ENCODE data around the gene CCDC34. TPM values are rescaled to one million over a fixed set of nuclear protein-coding genes. Genes with fewer than 3 reads are reported as not detected.

Gene CCDC34
- total RNA-seq, 5 donors from 2014 or later (not counting 1 experiment from before 2014, with no cell fraction given): 1.4 to 4.2 (median 2.8) TPM

DNA sequence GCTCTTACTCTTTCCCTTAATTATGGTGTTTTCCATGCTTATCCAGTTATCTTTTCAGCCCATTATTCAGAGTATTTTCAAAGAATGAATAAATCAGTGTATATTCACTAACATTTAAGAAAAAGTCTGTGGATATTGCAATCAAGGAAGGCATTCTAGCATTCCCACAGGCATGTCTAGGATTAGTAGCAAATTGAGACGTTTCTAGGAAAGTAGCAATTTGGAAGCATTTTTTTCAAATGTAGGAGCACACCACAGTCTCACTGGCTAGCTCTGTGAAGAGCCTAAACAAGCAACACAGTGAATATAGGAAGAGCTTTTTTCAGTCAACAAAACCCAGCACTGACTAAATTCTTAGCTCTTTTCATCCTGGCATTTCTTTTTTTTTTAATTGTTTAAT lies 65.4 kb downstream of the CCDC34 start:
- Histone ChIP-seq H3K27ac (ENCODE audit: low read length) (no peak overlapping the region), H3K9me3 (no peaks in the 10 kb centered on the region), H3K4me3 (ENCODE audit: control insufficient read depth in 1 of 2, extremely low read depth in 1 of 2, low read length in 1 of 2) (no peak overlapping the region), H3K27me3 (replicated peaks in 1 of 2; ENCODE audit: control insufficient read depth in 2 of 2, extremely low read depth in 1 of 2, insufficient read depth in 2 of 2, low read length in 1 of 2) (no peaks in the 10 kb centered on the region), H3K4me1 (ENCODE audit: control insufficient read depth in 1 of 2, extremely low read depth in 1 of 2, insufficient read depth in 2 of 2, low read length in 2 of 2) (no peaks in the 10 kb centered on the region), H3K36me3 (ENCODE audit: control insufficient read depth in 2 of 2, extremely low read depth in 1 of 2, insufficient read depth in 1 of 2, low read length in 1 of 2) (no peaks in the 10 kb centered on the region)
- POLR2A ChIA-PET: no interaction called here
- DNase-seq: no peak
- peaks cover 6% of the 10 kb centered on the region in 2 donors for H3K27me3 Mint-ChIP-seq
- no peaks in the 10 kb centered on the region for H3K4me1 Mint-ChIP-seq
- H3K36me3 Mint-ChIP-seq: no peaks in the 10 kb centered on the region
- H3K4me3 Mint-ChIP-seq: no peak overlapping the region
- WGBS (ENCODE audit: insufficient coverage): no CpG with 5 or more reads among the region's 1 CpG
- CTCF ChIA-PET: no interaction called here
- H3K9me3 Mint-ChIP-seq: no peaks in the 10 kb centered on the region
- no peak for ATAC-seq (replicated peaks in 1 of 4)
- no peak overlapping the region for H3K27ac Mint-ChIP-seq

- H3K27ac ChIP-seq (ENCODE audit: low read length): no peak overlapping the region
- no peak for DNase-seq
- Mint-ChIP-seq H3K9me3 (peaks cover 6 to 7% (median 6%) of the 10 kb centered on the region in 3 donors), H3K4me3 (no peak overlapping the region), H3K27ac (no peak overlapping the region), H3K36me3 (no peaks in the 10 kb centered on the region), H3K4me1 (no peaks in the 10 kb centered on the region), H3K27me3 (peaks cover 6 to 8% of the 10 kb centered on the region in 2 donors)
- WGBS (ENCODE audit: insufficient coverage): 43% methylated on average over 1 of the region's 3 CpGs
- no peak overlapping the region for H3K4me3 ChIP-seq (ENCODE audit: control insufficient read depth in 1 of 2, extremely low read depth in 1 of 2, low read length in 1 of 2)
- H3K36me3 ChIP-seq (ENCODE audit: control insufficient read depth in 2 of 2, extremely low read depth in 1 of 2, insufficient read depth in 1 of 2, low read length in 1 of 2): no peaks in the 10 kb centered on the region
- H3K27me3 ChIP-seq (replicated peaks in 1 of 2; ENCODE audit: control insufficient read depth in 2 of 2, extremely low read depth in 1 of 2, insufficient read depth in 2 of 2, low read length in 1 of 2): no peaks in the 10 kb centered on the region
- ChIA-PET POLR2A (interaction anchor here in 1 of 2 donors (0.7 kb wide), 1 partner anchor 1573 kb away, joined by 5 read pairs; no protein-coding TSS in a partner anchor), CTCF (no interaction called here)
- H3K4me1 ChIP-seq (ENCODE audit: control insufficient read depth in 1 of 2, extremely low read depth in 1 of 2, insufficient read depth in 2 of 2, low read length in 2 of 2): no peaks in the 10 kb centered on the region
- ATAC-seq (replicated peaks in 1 of 4): no peak
- H3K9me3 ChIP-seq: no peaks in the 10 kb centered on the region
Observed at GRCh38 chr11:27296497-27296896, 66.5 kb downstream of the CCDC34 start.

GRCh38 chr11:27295928-27296327 lies 67.1 kb downstream of the CCDC34 start:
- DNase-seq: no peak
- Histone ChIP-seq H3K4me1 (ENCODE audit: control insufficient read depth in 1 of 2, extremely low read depth in 1 of 2, insufficient read depth in 2 of 2, low read length in 2 of 2) (no peaks in the 10 kb centered on the region), H3K36me3 (ENCODE audit: control insufficient read depth in 2 of 2, extremely low read depth in 1 of 2, insufficient read depth in 1 of 2, low read length in 1 of 2) (no peaks in the 10 kb centered on the region), H3K27me3 (replicated peaks in 1 of 2; ENCODE audit: control insufficient read depth in 2 of 2, extremely low read depth in 1 of 2, insufficient read depth in 2 of 2, low read length in 1 of 2) (no peaks in the 10 kb centered on the region), H3K9me3 (no peaks in the 10 kb centered on the region), H3K4me3 (ENCODE audit: control insufficient read depth in 1 of 2, extremely low read depth in 1 of 2, low read length in 1 of 2) (no peak overlapping the region), H3K27ac (ENCODE audit: low read length) (no peak overlapping the region)
- Mint-ChIP-seq H3K4me1 (no peaks in the 10 kb centered on the region), H3K27ac (no peak overlapping the region), H3K36me3 (no peaks in the 10 kb centered on the region), H3K4me3 (no peak overlapping the region), H3K27me3 (peaks cover 6 to 8% of the 10 kb centered on the region in 2 donors), H3K9me3 (peaks cover 11 to 13% (median 11%) of the 10 kb centered on the region in 3 donors)
- CTCF ChIA-PET: no interaction called here
- no CpG with 5 or more reads among the region's 1 CpG for WGBS (ENCODE audit: insufficient coverage)
- POLR2A ChIA-PET: interaction anchor here in 1 of 2 donors (0.7 kb wide), 1 partner anchor 1574 kb away, joined by 5 read pairs; no protein-coding TSS in a partner anchor
- no peak for ATAC-seq (replicated peaks in 1 of 4)

DNA sequence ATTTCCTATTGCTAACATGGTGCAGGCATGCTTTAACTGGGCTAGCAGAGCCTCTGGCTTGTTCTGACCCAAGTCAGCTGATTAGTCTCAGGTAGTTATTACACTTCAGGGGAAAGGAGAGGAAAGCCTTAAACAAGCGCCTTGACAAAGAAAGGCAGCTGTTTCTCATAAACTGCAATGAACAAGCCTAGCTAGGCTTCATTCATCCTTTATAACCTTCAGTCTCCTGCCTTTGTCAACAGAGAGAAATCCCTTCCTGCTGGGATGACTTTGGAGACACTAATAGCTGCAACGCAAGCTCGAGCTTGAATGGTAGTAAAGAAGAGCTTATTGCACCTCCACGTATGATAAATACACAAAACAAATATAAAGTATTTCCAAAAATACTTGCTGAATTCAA lies 68.4 kb downstream of the CCDC34 start:
- no peaks in the 10 kb centered on the region for H3K27me3 ChIP-seq (replicated peaks in 1 of 2; ENCODE audit: control insufficient read depth in 2 of 2, extremely low read depth in 1 of 2, insufficient read depth in 2 of 2, low read length in 1 of 2)
- H3K27me3 Mint-ChIP-seq: peaks cover 3 to 5% of the 10 kb centered on the region in 2 donors
- no peak overlapping the region for H3K27ac ChIP-seq (ENCODE audit: low read length)
- no peak overlapping the region for H3K4me3 ChIP-seq (ENCODE audit: control insufficient read depth in 1 of 2, extremely low read depth in 1 of 2, low read length in 1 of 2)
- no peak overlapping the region for H3K27ac Mint-ChIP-seq
- no peaks in the 10 kb centered on the region for H3K4me1 Mint-ChIP-seq
- no peak overlapping the region for H3K4me3 Mint-ChIP-seq
- no CpG with 5 or more reads among the region's 4 CpGs for WGBS (ENCODE audit: insufficient coverage)
- CTCF ChIA-PET: no interaction called here
- peaks cover 17 to 21% (median 20%) of the 10 kb centered on the region in 3 donors for H3K9me3 Mint-ChIP-seq
- no peaks in the 10 kb centered on the region for H3K4me1 ChIP-seq (ENCODE audit: control insufficient read depth in 1 of 2, extremely low read depth in 1 of 2, insufficient read depth in 2 of 2, low read length in 2 of 2)
- no peaks in the 10 kb centered on the region for H3K36me3 ChIP-seq (ENCODE audit: control insufficient read depth in 2 of 2, extremely low read depth in 1 of 2, insufficient read depth in 1 of 2, low read length in 1 of 2)
- no peak for ATAC-seq (replicated peaks in 1 of 4)
- H3K9me3 ChIP-seq: no peaks in the 10 kb centered on the region
- H3K36me3 Mint-ChIP-seq: no peaks in the 10 kb centered on the region
- POLR2A ChIA-PET: no interaction called here
- no peak for DNase-seq

GRCh38 chr11:27293515-27294417 lies 69.2 kb downstream of the CCDC34 start:
- Mint-ChIP-seq H3K36me3 (no peaks in the 10 kb centered on the region), H3K4me3 (no peak overlapping the region), H3K9me3 (peaks cover 17 to 23% (median 20%) of the 10 kb centered on the region in 3 donors), H3K4me1 (no peaks in the 10 kb centered on the region), H3K27ac (no peak overlapping the region), H3K27me3 (peaks cover 3 to 5% of the 10 kb centered on the region in 2 donors)
- Histone ChIP-seq H3K36me3 (ENCODE audit: control insufficient read depth in 2 of 2, extremely low read depth in 1 of 2, insufficient read depth in 1 of 2, low read length in 1 of 2) (no peaks in the 10 kb centered on the region), H3K9me3 (no peaks in the 10 kb centered on the region), H3K4me1 (ENCODE audit: control insufficient read depth in 1 of 2, extremely low read depth in 1 of 2, insufficient read depth in 2 of 2, low read length in 2 of 2) (no peaks in the 10 kb centered on the region), H3K27ac (ENCODE audit: low read length) (no peak overlapping the region), H3K27me3 (replicated peaks in 1 of 2; ENCODE audit: control insufficient read depth in 2 of 2, extremely low read depth in 1 of 2, insufficient read depth in 2 of 2, low read length in 1 of 2) (no peaks in the 10 kb centered on the region), H3K4me3 (ENCODE audit: control insufficient read depth in 1 of 2, extremely low read depth in 1 of 2, low read length in 1 of 2) (no peak overlapping the region)
- WGBS (ENCODE audit: insufficient coverage): 30% methylated on average over 2 of the region's 6 CpGs
- ChIA-PET POLR2A (no interaction called here), CTCF (no interaction called here)
- ATAC-seq (replicated peaks in 1 of 4): no peak
- DNase-seq: no peak

DNA sequence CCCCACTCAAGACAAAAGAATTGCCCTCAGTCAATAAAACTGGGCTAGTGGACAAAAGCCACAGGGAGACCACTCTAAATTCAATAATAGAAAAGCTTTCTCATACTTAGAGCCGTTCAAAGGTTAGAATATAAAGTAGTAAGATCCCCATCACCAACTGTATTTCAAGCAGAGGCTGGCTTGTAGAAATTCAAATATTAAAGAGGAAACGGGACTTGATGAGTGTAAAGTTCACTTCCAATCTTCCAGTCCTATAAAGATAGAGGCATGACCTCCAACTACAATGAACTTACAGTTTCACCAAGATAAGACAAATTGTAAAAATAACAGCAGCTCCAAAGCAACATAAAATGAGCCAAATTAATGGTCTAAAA lies 70.4 kb downstream of the CCDC34 start:
- Histone ChIP-seq H3K4me3 (ENCODE audit: control insufficient read depth in 1 of 2, extremely low read depth in 1 of 2, low read length in 1 of 2) (no peak overlapping the region), H3K4me1 (ENCODE audit: control insufficient read depth in 1 of 2, extremely low read depth in 1 of 2, insufficient read depth in 2 of 2, low read length in 2 of 2) (no peaks in the 10 kb centered on the region), H3K36me3 (ENCODE audit: control insufficient read depth in 2 of 2, extremely low read depth in 1 of 2, insufficient read depth in 1 of 2, low read length in 1 of 2) (no peaks in the 10 kb centered on the region), H3K9me3 (no peaks in the 10 kb centered on the region), H3K27ac (ENCODE audit: low read length) (no peak overlapping the region), H3K27me3 (replicated peaks in 1 of 2; ENCODE audit: control insufficient read depth in 2 of 2, extremely low read depth in 1 of 2, insufficient read depth in 2 of 2, low read length in 1 of 2) (no peaks in the 10 kb centered on the region)
- no CpG with 5 or more reads among the region's 2 CpGs for WGBS (ENCODE audit: insufficient coverage)
- H3K36me3 Mint-ChIP-seq: no peaks in the 10 kb centered on the region
- POLR2A ChIA-PET: no interaction called here
- H3K27ac Mint-ChIP-seq: no peak overlapping the region
- H3K4me1 Mint-ChIP-seq: no peaks in the 10 kb centered on the region
- DNase-seq (no peak), ATAC-seq (replicated peaks in 1 of 4) (no peak)
- H3K9me3 Mint-ChIP-seq: peaks cover 17 to 23% (median 20%) of the 10 kb centered on the region in 3 donors
- peaks cover 2 to 7% of the 10 kb centered on the region in 2 donors for H3K27me3 Mint-ChIP-seq
- CTCF ChIA-PET: no interaction called here
- no peak overlapping the region for H3K4me3 Mint-ChIP-seq
